Pancreas (tissue), 10 donors: Measurements from ENCODE around the gene ARHGEF17. TPM values are rescaled to one million over a fixed set of nuclear protein-coding genes. Genes with fewer than 3 reads are reported as not detected.

Experiments used
- ATAC-seq, 4 donors: fragments of 200-7000 bp; cut with Tn5 transposase; one replicate each; pipeline versions ENCODE4 v1.8.0 to v1.9.1; 2020; ENCODE audit warnings: mild to moderate bottlenecking in 4 of 4, moderate library complexity in 4 of 4
- DNase-seq, 6 donors: peaks; one replicate each; pipeline ENCODE4 v3.0.0-alpha.2; 2020
- FAIRE-seq: peaks from 2 replicates; lab custom pipeline; 2012; peaks lifted over from hg19 to GRCh38; lab: Jason Lieb, UNC
- H3K27ac ChIP-seq, 4 donors: fragments of 200-600 bp; sonication (generic); 1 replicate in 3 of 4; 2 replicates in 1 of 4; pipeline versions ENCODE4 v1.5.0 to v1.8.0; 2020
- H3K27me3 ChIP-seq, 4 donors: fragments of 200-600 bp; one replicate each; pipeline ENCODE4 v1.8.0; 2021
- H3K36me3 ChIP-seq, 3 donors: fragments of 200-600 bp; sonication (generic) in 1 of 3; one replicate each; pipeline versions ENCODE4 v1.5.0 to v1.8.0; 2020 to 2021
- H3K4me1 ChIP-seq, 3 donors: fragments of 200-600 bp; one replicate each; pipeline ENCODE4 v1.8.0; 2021
- H3K4me3 ChIP-seq, 4 donors: fragments of 200-600 bp; sonication (generic) in 2 of 4; one replicate each; pipeline versions ENCODE4 v1.5.0 to v1.8.0; 2020 to 2021
- H3K9me3 ChIP-seq, 4 donors: fragments of 200-600 bp; one replicate each; pipeline ENCODE4 v1.8.0; 2021
- CTCF ChIP-seq, 4 donors: fragments of 200-600 bp; sonication (generic) in 3 of 4; IDR thresholded peaks; one replicate each; pipeline versions ENCODE4 v1.5.0 to v1.8.0; 2021; ENCODE audit warnings: antibody characterized with exemption in 4 of 4
- WGBS, 2 donors: extraction: QIAGEN DNeasy Blood & Tissue Kit; methylation state at CpG; one replicate each; pipeline ENCODE4 v1.1.7; 2013; 5-methylcytosine and 5-hydroxymethylcytosine counted together
- intact Hi-C, 3 donors: fragments of 100-400 bp; cut with DNase I; formaldehyde crosslinking; loops; one replicate each; pipeline versions ENCODE4 v1.11.1 to v1.14.2; 2022
- polyA plus RNA-seq, 2 donors: library from polyadenylated mRNA; stranded (reverse); fragments of 200-250 nt; gene quantifications; one replicate each; pipeline ENCODE4 v1.2.3, GENCODE V29; 2013
- total RNA-seq, 6 donors: library from RNA; stranded (reverse); fragmentation: NEBNext Ultra II Directional in 4 of 6; extraction: Animal tissue kit (Norgen Biotek cat#: 25700) in 4 of 6; gene quantifications; one replicate each; pipeline versions ENCODE4 v1.2.1 to v1.2.4, GENCODE V29; 2021 to 2023
- donor health status: healthy with polysubstance abuse.
- donor health status: DM: no; HTN: no; CAD: no; lungs with moderate emphysema.
- donor health status: DM: no; HTN: no; CAD: no.
- donor health status: control.
- donor health status: control.
- donor health status: Bipolar disorder and iron deficiency.
- donor health status: DM: yes; HTN: yes; CAD: no.
- donor health status: DM: no; HTN: no; CAD: no.
- donor health status: DM: no; HTN: no; CAD: no.
- donor health status: DM: yes; HTN: yes; CAD: no.

Gene ARHGEF17
- total and polyA plus RNA-seq, 8 donors = 7.0 to 24.0 (median 10.4) TPM

GRCh38 chr11:73411031-73411430 lies 103.0 kb downstream of the ARHGEF17 start:
- H3K36me3 ChIP-seq = peaks cover 0 to 4% (median 0%) of the 10 kb centered on the region in 3 donors

GRCh38 chr11:73412308-73412707 lies 104.2 kb downstream of the ARHGEF17 start:
- Histone ChIP-seq H3K36me3 (peaks cover 0 to 4% (median 0%) of the 10 kb centered on the region in 3 donors), H3K4me1 (no peaks in the 10 kb centered on the region), H3K9me3 (no peaks in the 10 kb centered on the region), H3K27me3 (no peaks in the 10 kb centered on the region), H3K27ac (no peak overlapping the region), H3K4me3 (no peak overlapping the region)
- TF ChIP-seq CTCF (IDR thresholded peaks at IDR 0.05) = no peak
- no peak for DNase-seq
- FAIRE-seq = no peak
- intact Hi-C loops = no loop called here
- WGBS, 2 donors = 82 to 88% methylated on average over 3 of the region's 3 CpGs
- no peak for ATAC-seq

More at GRCh38 chr11:73411031-73411430, 103.0 kb downstream of the ARHGEF17 start:
- Histone ChIP-seq H3K27me3 (no peaks in the 10 kb centered on the region), H3K4me3 (no peak overlapping the region), H3K4me1 (no peaks in the 10 kb centered on the region), H3K27ac (no peak overlapping the region), H3K9me3 (no peaks in the 10 kb centered on the region)
- ATAC-seq = no peak
- WGBS, 2 donors = 72 to 87% methylated on average over 2 of the region's 2 CpGs
- no peak for DNase-seq
- intact Hi-C loops = no loop called here
- FAIRE-seq = no peak
- TF ChIP-seq CTCF (IDR thresholded peaks at IDR 0.05) = no peak

DNA sequence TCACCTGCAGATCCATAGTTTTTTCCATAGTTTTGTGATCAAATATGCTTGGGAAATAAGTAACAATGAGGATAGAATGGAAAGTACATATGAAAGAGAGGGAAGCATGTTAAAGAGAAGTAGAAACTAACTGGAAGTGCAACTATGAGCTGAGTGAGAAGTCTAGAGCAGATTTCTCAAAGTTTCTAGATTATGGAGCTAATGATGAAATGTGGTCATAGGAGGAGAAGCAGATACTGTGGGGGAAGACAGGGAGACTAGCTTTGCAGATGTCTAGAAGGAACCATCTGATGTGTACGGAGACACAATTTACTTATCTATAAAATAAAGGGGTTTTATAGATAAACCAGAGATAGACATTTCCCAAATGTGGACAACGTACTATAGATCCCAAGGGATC lies 105.2 kb downstream of the ARHGEF17 start:
- H3K4me3 ChIP-seq = no peak overlapping the region
- H3K9me3 ChIP-seq = no peaks in the 10 kb centered on the region
- no peak for FAIRE-seq
- no peaks in the 10 kb centered on the region for H3K4me1 ChIP-seq
- ATAC-seq = peak in 1 of 4 donors; percentile 44
- intact Hi-C loops = no loop called here
- WGBS, 2 donors = 92 to 94% methylated on average over 2 of the region's 2 CpGs
- no peaks in the 10 kb centered on the region for H3K27me3 ChIP-seq
- H3K36me3 ChIP-seq = peaks cover 0 to 4% (median 0%) of the 10 kb centered on the region in 3 donors
- no peak for DNase-seq
- TF ChIP-seq CTCF (IDR thresholded peaks at IDR 0.05) = no peak
- peak overlapping the region in 1 of 4 donors; percentile 28 for H3K27ac ChIP-seq

- peak in 3 of 4 donors; percentile 12 to 55 (median 18) for ATAC-seq
- FAIRE-seq = no peak
- Histone ChIP-seq H3K27ac (no peak overlapping the region), H3K9me3 (no peaks in the 10 kb centered on the region), H3K4me1 (no peaks in the 10 kb centered on the region), H3K4me3 (no peak overlapping the region), H3K27me3 (no peaks in the 10 kb centered on the region), H3K36me3 (no peaks in the 10 kb centered on the region)
- intact Hi-C loops = no loop called here
- no peak for TF ChIP-seq CTCF (IDR thresholded peaks at IDR 0.05)
- DNase-seq = no peak
- 71 to 78% methylated on average over 1 of the region's 1 CpG for WGBS, 2 donors
Measured at GRCh38 chr11:73414977-73415651, 107.0 kb downstream of the ARHGEF17 start.
